Posterior cingulate gyrus (tissue), 11 donors: ENCODE results near the gene ACOX3.
"Not testable (repeated sequence)": the region's sequence is repeated elsewhere in the genome, so short reads cannot be mapped to it uniquely, and the experiment has no call there.

Experiments used
- DNase-seq, 10 donors: peaks; one replicate each; pipeline versions ENCODE4 v3.0.0 to v3.0.0-alpha.2; 2020 to 2021; ENCODE audit warnings: mixed read lengths in 3 of 10
- intact Hi-C: fragments of 100-400 bp; cut with DNase I; formaldehyde crosslinking; loops from one replicate; pipeline ENCODE4 v1.15.1; 2023

The ACOX3 gene

GRCh38 chr4:8368061-8368481 lies 72.5 kb downstream of the ACOX3 start:
- intact Hi-C loops: no loop called here
- peak in 4 of 10 donors; percentile 13 to 77 (median 66) for DNase-seq

DNA sequence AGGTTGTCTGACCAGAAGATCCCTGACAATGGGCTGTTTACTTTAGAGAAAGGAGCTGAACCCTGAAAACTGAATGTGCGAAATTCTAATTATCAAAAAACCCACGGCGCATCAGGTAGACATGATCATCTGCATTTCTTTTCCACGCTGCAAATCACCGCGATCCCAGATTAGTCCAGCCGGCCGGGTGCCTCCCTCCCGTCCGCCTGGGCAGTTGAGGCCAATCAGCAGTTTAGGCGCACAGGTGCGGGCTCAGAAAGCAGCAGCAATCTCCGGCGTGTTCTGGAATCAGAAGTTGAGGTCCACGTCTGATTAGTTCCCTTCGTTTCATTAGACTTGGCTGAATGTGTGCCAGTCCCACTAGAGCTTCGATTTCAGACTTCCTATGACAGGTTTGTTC lies 73.9 kb downstream of the ACOX3 start:
- peak in 2 of 10 donors; percentile 9 to 35 for DNase-seq
- intact Hi-C loops: no loop called here

DNA sequence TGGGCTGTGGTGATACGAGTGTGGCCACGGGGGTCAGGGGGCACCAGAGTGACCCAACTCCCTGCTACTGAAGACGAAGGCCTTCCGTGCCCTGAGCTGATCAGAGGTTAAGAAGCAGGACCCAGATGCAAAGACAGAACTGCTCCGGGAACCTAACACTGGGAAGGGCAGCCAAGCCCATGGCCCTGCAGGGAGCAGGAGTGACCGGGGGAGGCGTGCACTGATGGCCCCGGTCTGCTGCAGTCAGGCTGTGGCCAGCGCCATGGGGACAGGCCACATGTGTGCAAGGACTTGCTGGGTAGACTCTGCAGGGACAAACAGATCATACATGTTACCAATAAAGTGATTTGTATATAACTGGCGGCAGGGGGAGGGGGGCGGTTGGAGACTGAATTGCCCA lies 74.6 kb downstream of the ACOX3 start:
- peak in 4 of 10 donors; percentile 9 to 75 (median 53) for DNase-seq
- intact Hi-C loops: no loop called here

- DNase-seq: peak in 3 of 10 donors; percentile 33 to 67 (median 65)
- intact Hi-C loops: no loop called here
Measured at GRCh38 chr4:8365353-8365752, 75.2 kb downstream of the ACOX3 start.

DNA sequence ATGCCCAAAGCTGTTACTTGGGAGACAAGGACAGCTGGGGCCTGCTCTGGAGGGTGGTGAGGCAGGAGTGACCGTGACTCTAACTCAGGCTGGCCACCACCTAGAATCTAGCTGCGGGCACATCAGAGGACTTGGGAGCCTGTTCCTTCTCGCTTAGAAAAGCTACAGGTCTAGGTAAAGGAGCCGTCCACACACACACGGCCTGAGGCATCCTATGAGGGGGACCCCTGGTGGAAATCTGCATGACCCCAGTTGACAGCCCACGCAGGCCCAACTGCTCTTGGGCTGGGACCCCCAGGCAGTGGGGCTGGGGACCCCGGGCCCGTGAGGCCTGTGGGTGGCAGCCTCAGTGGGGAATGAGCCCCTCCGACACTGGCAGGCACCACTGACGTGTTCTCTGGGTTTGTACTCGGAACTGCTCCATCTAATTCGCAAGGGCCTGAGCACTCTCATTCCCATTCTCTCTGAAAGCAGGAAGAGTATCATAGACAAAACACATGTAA lies 75.6 kb downstream of the ACOX3 start:
- DNase-seq: peak in 4 of 10 donors; percentile 9 to 53 (median 40)
- intact Hi-C loops: no loop called here

DNA sequence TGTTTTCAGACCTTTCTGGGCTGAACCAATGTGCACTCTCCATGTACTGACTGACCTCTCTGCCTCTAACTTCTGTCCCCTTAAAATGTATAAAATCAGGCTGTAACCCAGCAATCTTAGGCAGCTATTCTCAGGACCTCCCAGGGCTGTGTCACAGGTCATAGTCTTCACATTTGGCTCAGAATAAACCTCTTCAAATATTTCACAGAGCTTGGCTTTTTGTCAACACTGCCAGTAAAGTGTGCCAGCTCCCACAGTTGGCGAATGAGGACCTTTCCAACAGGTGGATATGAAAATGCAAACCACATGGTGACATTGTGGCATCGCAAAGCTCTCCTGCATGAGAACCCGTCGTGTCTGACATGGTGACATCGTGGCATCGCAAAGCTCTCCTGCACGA lies 76.4 kb downstream of the ACOX3 start:
- no peak for DNase-seq

GRCh38 chr4:8362483-8362882 lies 78.0 kb downstream of the ACOX3 start:
- intact Hi-C loops: no loop called here
- DNase-seq: no peak

More for the DNA sequence above, 76.4 kb downstream of the ACOX3 start:
- intact Hi-C loops: no loop called here

DNA sequence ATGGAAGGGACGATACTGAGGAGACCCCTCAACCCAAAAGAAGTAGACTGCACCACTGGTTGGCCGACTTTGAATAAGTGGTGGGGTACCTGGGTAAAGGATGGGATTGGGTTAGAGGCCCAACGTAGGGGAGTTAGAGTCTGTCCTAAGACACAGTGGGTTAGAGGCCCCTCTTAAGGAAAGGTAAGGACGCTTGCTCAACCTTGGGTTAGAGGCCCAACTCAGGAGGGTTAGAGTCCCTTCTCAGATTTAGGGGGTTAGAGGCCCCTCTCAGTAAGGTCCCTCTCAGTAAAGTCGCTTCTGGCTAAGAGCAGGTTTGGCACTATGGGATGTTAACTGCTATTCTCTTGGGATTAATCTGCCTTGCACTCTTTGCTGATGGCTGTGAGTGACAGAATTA lies 81.3 kb downstream of the ACOX3 start:
- intact Hi-C loops: no loop called here
- no peak for DNase-seq

DNA sequence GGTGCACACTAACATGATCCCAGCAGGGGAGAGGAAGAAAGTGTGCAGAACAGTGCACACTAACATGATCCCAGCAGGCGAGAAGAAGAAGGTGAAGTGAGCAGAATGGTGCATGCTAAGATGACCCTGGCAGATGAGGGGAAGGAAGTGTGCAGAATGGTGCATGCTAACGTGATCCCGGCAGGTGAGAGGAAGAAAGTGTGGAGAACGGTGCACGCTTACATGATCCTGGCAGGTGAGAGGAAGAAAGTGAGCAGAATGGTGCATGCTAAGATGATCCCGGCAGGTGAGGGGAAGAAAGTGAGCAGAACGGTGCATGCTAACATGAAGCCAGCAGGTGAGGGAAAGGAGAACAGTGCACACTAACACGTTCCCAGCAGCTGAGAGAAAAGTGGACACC lies 83.7 kb downstream of the ACOX3 start:
- DNase-seq: peak in 1 of 10 donors; percentile 25
- intact Hi-C loops: no loop called here

DNA sequence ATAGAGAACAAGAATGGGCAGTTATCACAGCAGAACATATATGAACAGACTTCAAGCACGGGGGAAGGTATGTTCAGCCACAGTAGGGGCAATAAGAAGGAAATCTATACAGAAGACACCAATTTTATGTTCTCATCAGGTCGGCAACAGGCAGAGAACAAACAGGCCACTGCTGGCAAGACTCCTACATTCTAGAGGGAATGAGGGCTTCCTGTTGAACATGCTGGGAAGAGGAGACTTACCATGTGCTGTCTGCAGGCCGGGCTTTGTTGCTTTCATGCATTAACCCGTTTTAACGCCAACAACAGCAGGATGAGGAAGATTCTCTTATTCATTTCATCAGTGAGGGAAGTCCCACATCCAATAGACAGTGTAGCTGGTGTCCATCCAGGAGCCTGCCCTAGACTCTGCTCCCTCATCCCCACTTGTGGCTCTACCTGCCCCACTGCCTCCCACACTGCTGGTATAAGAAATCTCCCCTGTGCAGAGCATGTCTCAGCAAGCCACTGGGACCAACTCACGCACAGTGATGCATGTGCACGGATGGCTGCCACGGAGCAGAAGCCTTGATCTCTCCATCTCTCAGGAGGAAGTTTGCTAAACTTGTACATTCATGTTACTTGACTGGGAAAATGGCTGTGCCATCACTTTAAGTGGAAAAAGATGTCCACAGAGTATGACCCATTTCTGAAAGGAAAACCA lies 84.5 kb downstream of the ACOX3 start:
- DNase-seq: peak in 1 of 10 donors; percentile 25

DNA sequence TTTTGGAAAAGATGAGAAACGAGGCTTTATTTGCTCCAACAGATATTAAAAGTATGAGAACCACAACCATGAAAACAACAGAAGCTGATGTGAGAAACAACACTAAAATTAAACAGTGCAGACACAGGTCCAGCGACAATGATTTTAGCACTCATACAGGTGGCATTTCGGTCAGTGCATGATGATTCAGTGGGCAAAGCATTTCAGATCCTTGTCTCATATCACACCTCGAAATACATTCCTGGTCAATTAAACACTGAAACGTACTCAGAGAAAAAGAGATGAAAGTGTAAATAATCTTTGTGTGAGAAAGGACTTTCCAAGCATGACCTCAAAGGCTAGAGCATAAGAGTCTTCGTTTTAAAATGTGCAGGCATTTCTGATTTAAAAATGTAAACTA lies 85.2 kb downstream of the ACOX3 start:
- DNase-seq: no peak
- intact Hi-C loops: no loop called here

More for the DNA sequence above, 84.5 kb downstream of the ACOX3 start:
- intact Hi-C loops: no loop called here

DNA sequence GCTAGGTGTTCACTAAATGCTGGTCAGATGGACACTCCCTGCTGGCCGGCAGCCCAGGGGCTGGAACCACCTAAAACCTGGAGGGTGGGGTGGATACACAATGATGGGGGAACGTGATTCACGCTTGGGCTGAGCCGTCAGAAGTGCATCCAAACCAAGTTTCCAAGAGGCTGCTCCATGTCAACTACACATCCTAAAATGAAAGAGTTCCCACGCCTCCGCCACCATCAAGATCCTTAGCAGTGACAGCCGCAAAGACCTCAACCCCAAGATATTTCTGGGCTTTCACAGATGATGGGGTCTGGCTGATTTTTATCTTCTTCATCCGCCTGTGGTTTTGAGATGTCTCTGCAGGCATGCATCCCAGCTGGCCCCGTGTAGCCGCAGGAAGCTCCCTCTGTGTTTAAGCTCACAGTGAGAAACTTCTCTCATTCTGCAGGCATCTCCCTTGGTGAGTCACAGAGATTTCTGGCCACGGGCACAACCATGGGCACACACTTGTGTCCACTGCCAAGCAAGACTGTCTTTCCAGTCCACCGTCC lies 86.5 kb downstream of the ACOX3 start:
- intact Hi-C loops: no loop called here
- peak in 2 of 10 donors; percentile 35 to 50 for DNase-seq

DNA sequence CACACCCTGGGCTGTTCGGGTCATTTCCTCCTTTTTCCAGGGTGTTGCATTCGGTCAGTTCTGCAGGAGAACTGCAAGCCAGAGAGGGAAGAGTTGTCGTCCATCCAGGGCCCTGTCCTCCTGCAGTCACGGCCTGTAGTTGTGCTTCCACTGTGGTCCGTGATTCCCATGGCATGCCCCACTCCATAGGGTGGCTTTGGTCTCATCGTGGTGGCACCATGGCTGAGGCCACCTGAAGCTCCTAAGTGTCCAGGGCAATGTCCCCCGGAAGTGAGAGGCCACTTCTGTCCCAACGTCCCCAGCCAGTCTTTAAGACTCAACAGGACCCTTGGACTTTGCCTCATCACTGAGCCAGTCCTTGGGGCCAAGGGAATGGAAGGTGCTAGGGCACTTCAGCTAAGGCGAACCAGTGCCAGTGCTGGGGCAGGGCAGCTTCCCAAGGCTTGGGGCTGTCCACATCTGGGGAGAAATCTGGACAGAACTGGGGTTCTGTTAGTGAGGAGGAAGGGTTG lies 87.3 kb downstream of the ACOX3 start:
- intact Hi-C loops: no loop called here
- DNase-seq: peak in 3 of 10 donors; percentile 7 to 53 (median 52)

DNA sequence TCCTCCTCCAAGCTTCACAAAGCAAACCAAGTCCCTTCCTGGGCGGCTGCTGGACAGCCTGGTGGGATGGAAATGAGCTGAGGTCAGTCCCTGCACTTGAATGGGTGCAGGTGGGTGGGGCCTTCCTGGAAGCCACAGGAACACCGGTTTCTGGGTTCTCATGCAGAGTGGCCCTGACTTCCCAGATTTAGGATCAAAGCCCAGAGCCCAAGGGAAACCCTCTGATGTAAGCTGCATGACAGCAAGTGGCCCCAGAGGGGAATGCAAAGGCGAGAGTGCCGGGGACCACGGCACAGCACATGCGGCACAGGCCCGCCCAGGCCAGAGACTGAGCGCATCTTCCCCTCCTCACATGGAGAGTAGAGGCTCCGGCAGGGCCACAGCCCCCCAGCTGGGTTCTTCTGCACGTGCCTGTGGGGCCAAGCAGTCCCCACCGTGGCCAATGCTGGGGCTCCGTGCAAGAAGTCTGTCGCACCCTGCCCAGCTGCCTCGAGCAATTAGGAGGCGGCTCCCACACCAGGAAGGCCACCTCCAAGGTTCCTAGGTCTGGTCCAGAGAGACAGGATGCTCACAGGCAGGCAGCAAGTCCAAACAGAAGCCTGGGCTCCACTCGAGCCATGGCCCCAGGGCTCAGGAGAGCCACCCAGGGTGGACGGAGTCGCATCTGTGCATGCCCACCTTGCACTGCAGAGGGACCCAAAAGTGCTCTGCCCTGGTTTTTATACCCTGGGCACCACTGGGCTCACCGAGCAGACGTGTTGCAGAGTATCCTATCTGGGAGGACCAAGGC lies 88.0 kb downstream of the ACOX3 start:
- DNase-seq: peak in 5 of 10 donors; percentile 11 to 82 (median 66)
- intact Hi-C loops: no loop called here

GRCh38 chr4:8351931-8352367 lies 88.6 kb downstream of the ACOX3 start:
- DNase-seq: peak in 4 of 10 donors; percentile 42 to 83 (median 76)

GRCh38 chr4:8350841-8351461 lies 89.6 kb downstream of the ACOX3 start:
- DNase-seq: peak in 4 of 10 donors; percentile 17 to 62 (median 50)
- intact Hi-C loops: no loop called here

More at GRCh38 chr4:8351931-8352367, 88.6 kb downstream of the ACOX3 start:
- intact Hi-C loops: no loop called here

GRCh38 chr4:8350352-8350751 lies 90.2 kb downstream of the ACOX3 start:
- intact Hi-C loops: no loop called here

GRCh38 chr4:8349664-8350236 lies 90.8 kb downstream of the ACOX3 start:
- peak in 3 of 10 donors; percentile 16 to 47 (median 39) for DNase-seq
- intact Hi-C loops: no loop called here

More at GRCh38 chr4:8350352-8350751, 90.2 kb downstream of the ACOX3 start:
- peak in 4 of 10 donors; percentile 23 to 83 (median 68) for DNase-seq

DNA sequence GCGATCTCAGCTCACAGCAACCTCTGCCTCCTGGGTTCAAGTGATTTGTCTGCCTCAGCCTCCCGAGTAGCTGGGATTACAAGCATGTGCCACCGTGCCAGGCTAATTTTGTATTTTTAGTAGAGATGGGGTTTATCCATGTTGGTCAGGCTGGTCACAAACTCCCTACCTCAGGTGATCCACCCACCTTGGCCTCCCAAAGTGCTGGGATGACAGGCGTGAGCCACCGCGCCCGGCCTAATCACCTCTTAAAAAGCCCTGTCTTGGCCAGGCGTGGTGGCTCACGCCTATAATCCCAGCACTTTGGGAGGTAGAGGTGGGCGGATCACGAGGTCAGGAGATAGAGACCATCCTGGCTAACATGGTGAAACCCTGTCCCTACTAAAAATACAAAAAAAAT lies 91.3 kb downstream of the ACOX3 start:
- intact Hi-C loops: not testable (repeated sequence)
- peak in 2 of 10 donors; percentile 44 to 51 for DNase-seq

DNA sequence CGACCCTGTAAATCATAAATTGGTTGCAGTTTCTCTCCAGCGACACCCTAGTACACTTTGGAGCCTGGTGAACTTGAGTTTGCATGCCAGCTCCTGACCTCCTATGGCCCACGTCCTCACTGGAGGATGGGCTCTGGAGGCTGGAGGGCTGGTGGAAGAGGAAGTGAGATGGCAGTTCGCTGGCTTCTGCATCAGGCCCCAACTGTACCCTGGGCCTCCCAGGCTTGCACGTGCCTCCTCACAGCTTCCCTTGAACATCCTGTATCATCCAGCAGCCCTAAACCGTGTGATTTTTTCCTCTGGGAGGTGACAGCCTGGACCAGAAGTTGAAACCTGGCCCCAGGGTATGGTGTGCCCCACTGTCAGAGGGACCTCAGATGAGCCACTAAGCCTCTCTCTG lies 92.5 kb downstream of the ACOX3 start:
- peak in 3 of 10 donors; percentile 38 to 47 (median 47) for DNase-seq
- intact Hi-C loops: no loop called here
